PFSK-1 (cell line): ENCODE results near the gene MICU1.

Source experiments
- POLR2AphosphoS5 ChIP-seq: IDR thresholded peaks from 2 replicates; pipeline ENCODE4 v1.6.1; 2012; ENCODE audit warnings: low read depth, mild to moderate bottlenecking, control low read depth, low read length, moderate library complexity
- TAF1 ChIP-seq: IDR thresholded peaks from 2 replicates; pipeline ENCODE4 v1.6.1; 2012; ENCODE audit warnings: low read length, control low read depth, borderline replicate concordance; ENCODE audit not compliant: insufficient read depth

GRCh38 chr10:72367301-72367960, 258.4 kb downstream of the MICU1 start:
- TF ChIP-seq POLR2AphosphoS5: no peak
- TF ChIP-seq TAF1: no peak
